ENCODE results near the gene KCNK5. TPM values are rescaled to one million over a fixed set of nuclear protein-coding genes. Genes with fewer than 3 reads are reported as not detected.

KCNK5 gene
- total and polyA plus RNA-seq, 2 of the 8 experiments (the other 6 are each of a cell fraction or from before 2014, with no cell fraction given), result 20.9 to 44.3 TPM

DNA sequence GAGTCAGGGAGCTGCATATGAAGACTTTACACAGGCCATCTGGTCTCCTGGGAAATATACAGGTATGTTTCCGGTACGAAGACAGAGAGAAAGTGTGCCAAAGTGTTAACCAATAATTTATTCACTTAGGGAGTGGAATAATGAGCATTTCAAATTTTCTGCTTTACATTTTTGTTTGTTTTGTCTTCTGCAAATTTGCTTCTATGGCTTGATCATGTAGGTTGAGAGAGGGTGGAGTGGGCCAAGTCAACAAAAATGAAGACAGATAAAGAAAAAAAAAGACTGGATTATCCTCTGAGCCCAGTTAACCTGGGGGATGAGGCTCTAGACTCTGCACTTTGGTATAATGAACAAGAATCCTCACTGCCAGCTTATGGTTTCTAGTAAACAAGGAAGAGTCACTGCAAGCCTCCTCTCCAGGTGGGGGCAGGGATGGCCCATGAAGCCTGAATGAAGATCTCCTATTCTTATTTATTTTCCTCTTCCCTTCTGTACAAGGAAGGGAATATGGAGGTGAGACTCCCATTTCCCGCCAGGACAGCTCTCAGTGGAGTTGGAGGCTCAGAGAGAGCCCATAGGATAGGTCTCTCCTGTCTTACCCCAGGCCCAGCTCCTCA lies 47.2 kb upstream of the KCNK5 start:
- Histone ChIP-seq H3K56ac (replicated peaks; ENCODE audit: insufficient read length, low read depth, low read length) (no peak overlapping the region), H3K9me3 (ENCODE audit: insufficient read depth in 2 of 2, low read depth in 1 of 2, low read length in 1 of 2) (no peaks in the 10 kb centered on the region), H3K9ac (replicated peaks in 1 of 4; ENCODE audit: extremely low read depth in 1 of 4, low read depth in 3 of 4, low read length in 3 of 4) (no peak overlapping the region), H3K4me3 (ENCODE audit: extremely low read depth in 1 of 4, insufficient read depth in 2 of 4, low read depth in 3 of 4, low read length in 4 of 4) (no peak overlapping the region), H3K79me1 (ENCODE audit: low read depth, low read length) (no peaks in the 10 kb centered on the region), H4K5ac (ENCODE audit: insufficient read length, low read depth, low read length) (no peak overlapping the region), H4K8ac (ENCODE audit: extremely low read depth, insufficient read depth, low read length) (no peak overlapping the region), H3K79me2 (ENCODE audit: control insufficient read depth in 1 of 2, insufficient read depth in 2 of 2, low read length in 2 of 2) (no peaks in the 10 kb centered on the region), H2AFZ (ENCODE audit: low read length) (no peak overlapping the region), H2AK5ac (ENCODE audit: low read depth, low read length) (no peak overlapping the region), H4K91ac (replicated peaks; ENCODE audit: insufficient read length, low read length) (no peak overlapping the region), H2BK120ac (replicated peaks; ENCODE audit: low read depth, low read length) (no peak overlapping the region), H2BK12ac (ENCODE audit: low read depth, low read length) (no peak overlapping the region), H2BK15ac (ENCODE audit: low read length) (no peak overlapping the region), H2BK20ac (ENCODE audit: low read length) (no peak overlapping the region), H3K18ac (ENCODE audit: extremely low read depth, low read length) (no peak overlapping the region), H3K4me1 (replicated peaks in 1 of 4; ENCODE audit: control insufficient read depth in 3 of 4, insufficient read depth in 4 of 4, low read length in 3 of 4) (peaks cover 9 to 16% (median 13%) of the 10 kb centered on the region in 4 experiments), H2BK5ac (ENCODE audit: low read depth, low read length) (no peak overlapping the region), H3K4me2 (ENCODE audit: insufficient read depth in 1 of 2, low read depth in 2 of 2, low read length in 2 of 2) (no peak overlapping the region), H3K27me3 (replicated peaks in 1 of 4; ENCODE audit: control insufficient read depth in 3 of 4, extremely low read depth in 1 of 4, insufficient read depth in 3 of 4, low read length in 3 of 4) (0 out of 7 replicates have a peak, but pooled peaks cover 0 to 2% (median 0%) of the 10 kb centered on the region in 4 experiments), H3K27ac (ENCODE audit: low read depth, low read length) (no peak overlapping the region), H4K20me1 (replicated peaks in 1 of 2; ENCODE audit: control insufficient read depth in 1 of 2, insufficient read depth in 2 of 2, low read length in 2 of 2) (no peaks in the 10 kb centered on the region), H3K36me3 (ENCODE audit: control insufficient read depth in 2 of 4, insufficient read depth in 4 of 4, low read length in 3 of 4) (no peaks in the 10 kb centered on the region), H3K23me2 (ENCODE audit: low read depth, low read length) (no peaks in the 10 kb centered on the region; the same call in 1 of the 2 replicates), H3K4ac (replicated peaks; ENCODE audit: insufficient read length, low read depth, low read length) (no peak overlapping the region), H3K14ac (ENCODE audit: insufficient read length) (no peak overlapping the region), H3K23ac (ENCODE audit: insufficient read length) (no peak overlapping the region)
- FAIRE-seq (no peak), DNase-seq (ENCODE audit: low read depth in 1 of 2, low spot score in 2 of 2) (no peak)
- ChIA-PET CTCF (ENCODE audit: partially characterized antibody) (interaction anchor here (0.6 to 47.4 kb wide), 4 partner anchors 26 to 1721 kb away, joined by 3 to 1738 read pairs (median 16); partner anchors contain the start of gene KCNK5), POLR2A (ENCODE audit: partially characterized antibody) (no interaction called here)
- WGBS, 2 experiments (ENCODE audit: extremely low coverage in 1 of 2, insufficient coverage in 1 of 2, insufficient read length in 1 of 2, insufficient replicate concordance in 2 of 2, low coverage in 1 of 2, low lambda C conversion rate in 2 of 2, missing lambda C conversion rate in 1 of 2), result 98% methylated on average over 3 of the region's 3 CpGs; no CpG with 5 or more reads in 1 of the 2 experiments
- TF ChIP-seq CEBPB (IDR thresholded peaks at IDR 0.05; ENCODE audit: low read depth, low read length) (no peak), TAF7 (optimal IDR thresholded peaks at IDR 0.05; ENCODE audit: borderline replicate concordance, low read depth, low read length) (no peak), TEAD4 (IDR thresholded peaks at IDR 0.05; ENCODE audit: low read depth, low read length) (no peak), TAF1 (IDR thresholded peaks at IDR 0.05; ENCODE audit: low read depth, low read length) (no peak), NRF1 (IDR thresholded peaks at IDR 0.05; ENCODE audit: low read depth, low read length) (no peak), EP300 (IDR thresholded peaks at IDR 0.05; ENCODE audit: borderline replicate concordance in 1 of 2, low read depth in 2 of 2, low read length in 2 of 2) (no peak), SUZ12 (IDR thresholded peaks at IDR 0.05; ENCODE audit: low read length) (no peak), EZH2 (IDR thresholded peaks at IDR 0.05; ENCODE audit: low read depth, low read length, severe bottlenecking) (no peak), ZNF274 (IDR thresholded peaks at IDR 0.05; ENCODE audit: borderline replicate concordance, extremely low read depth, low read length) (no peak), SRF (IDR thresholded peaks at IDR 0.05; ENCODE audit: low read depth, low read length) (no peak), POLR2AphosphoS5 (IDR thresholded peaks at IDR 0.05; ENCODE audit: low read depth, low read length) (no peak)
